ENCODE measurements around the gene TWNK. TPM values are rescaled to one million over a fixed set of nuclear protein-coding genes. Genes with fewer than 3 reads are reported as not detected.

The TWNK gene
- total and polyA plus RNA-seq, 2 of the 4 experiments (the other 2 are of a cell fraction): 7.7 to 8.8 TPM

- no peak overlapping the region for H4K8ac ChIP-seq (ENCODE audit: low read depth in 2 of 2, low read length in 2 of 2)
- H3K9me1 ChIP-seq (ENCODE audit: insufficient read depth, low read length): no peaks in the 10 kb centered on the region
- no peak overlapping the region for H2BK20ac ChIP-seq (ENCODE audit: low read depth, low read length)
- no peaks in the 10 kb centered on the region for H3K9me3 ChIP-seq (ENCODE audit: control insufficient read depth, insufficient read depth, low read length)
- H3K4me1 ChIP-seq (ENCODE audit: control insufficient read depth, insufficient read depth, low read length): no peaks in the 10 kb centered on the region
- no peak overlapping the region for H3K4me3 ChIP-seq (ENCODE audit: insufficient read depth, low read depth, low read length)
- no peak overlapping the region for H3K14ac ChIP-seq (replicated peaks; ENCODE audit: low read depth, low read length)
- dilution Hi-C loops (cut with HindIII; ENCODE audit: low sequenced_read_pairs, unreplicated experiment): no loop called here
- H4K91ac ChIP-seq (ENCODE audit: insufficient read depth, low read depth, low read length): no peak overlapping the region
- no TSS peak for BruUV-seq (replicated peaks)
- DNase-seq (no peak), ATAC-seq (ENCODE audit: low read depth) (no peak)
- no peaks in the 10 kb centered on the region for H3K27me3 ChIP-seq (ENCODE audit: control insufficient read depth, insufficient read depth, low read length)
- in situ Hi-C loops (cut with MboI; ENCODE audit: low sequenced_read_pairs): loop anchor here (25.0 kb wide), 1 partner anchor 863 kb away; the partner anchor contains the start of gene OGA
- H4K20me1 ChIP-seq (ENCODE audit: insufficient read depth, low read length): no peaks in the 10 kb centered on the region
- H2BK120ac ChIP-seq (ENCODE audit: low read depth, low read length): no peak overlapping the region
- no peak overlapping the region for H3K4ac ChIP-seq (ENCODE audit: low read depth, low read length)
- H2AK9ac ChIP-seq (replicated peaks; ENCODE audit: low read depth, low read length, poor library complexity): no peak overlapping the region
- no peak overlapping the region for H2AK5ac ChIP-seq (ENCODE audit: low read depth, low read length)
- no peak overlapping the region for H3K4me2 ChIP-seq (ENCODE audit: low read depth, low read length)
- H3K9ac ChIP-seq (ENCODE audit: low read depth, low read length): no peak overlapping the region
- H3K27ac ChIP-seq (ENCODE audit: insufficient read depth, low read length): no peak overlapping the region
- H4K5ac ChIP-seq (ENCODE audit: low read depth, low read length): no peak overlapping the region
- intact Hi-C loops (cut with micrococcal nuclease): no loop called here
- H3K36me3 ChIP-seq (ENCODE audit: control insufficient read depth, insufficient read depth, low read length): peaks cover 35% of the 10 kb centered on the region
- CTCF ChIA-PET: no interaction called here
- H3K79me1 ChIP-seq (ENCODE audit: low read depth in 1 of 2, low read length in 2 of 2): peaks cover 0 to 4% of the 10 kb centered on the region in 2 experiments; a peak in 1 of 4 replicates
- H3K56ac ChIP-seq (ENCODE audit: extremely low read depth, insufficient read depth, low read length): no peak overlapping the region
- no peak overlapping the region for H2AFZ ChIP-seq (replicated peaks; ENCODE audit: low read length, poor library complexity)
- no peak overlapping the region for H3K23ac ChIP-seq (ENCODE audit: low read depth, low read length)
- H2BK15ac ChIP-seq (ENCODE audit: low read depth, low read length): no peak overlapping the region
- TF ChIP-seq NFE2L2 (IDR thresholded peaks at IDR 0.05; ENCODE audit: low read depth, low read length) (no peak), SMC3 (IDR thresholded peaks at IDR 0.05; ENCODE audit: low read depth, low read length) (no peak), MAFK (IDR thresholded peaks at IDR 0.05; ENCODE audit: low read depth, low read length) (no peak), BHLHE40 (IDR thresholded peaks at IDR 0.05; ENCODE audit: low read depth, low read length) (no peak), CHD1 (IDR thresholded peaks at IDR 0.05; ENCODE audit: low read depth, low read length) (no peak)
- POLR2A ChIA-PET (ENCODE audit: unreplicated experiment): no interaction called here
- no peak overlapping the region for H3K18ac ChIP-seq (ENCODE audit: low read depth, low read length)
- 100% methylated on average over 2 of the region's 3 CpGs; no CpG with 5 or more reads in 1 of the 2 experiments for WGBS, 2 experiments (ENCODE audit: extremely low coverage in 2 of 2, insufficient read length in 1 of 2)
- no peak overlapping the region for H2BK5ac ChIP-seq (ENCODE audit: low read depth, low read length, poor library complexity, severe bottlenecking)
Observed at GRCh38 chr10:100948916-100949315, 38.4 kb upstream of the TWNK start.
